ENCODE measurements around the gene APOM.

Gene APOM

DNA sequence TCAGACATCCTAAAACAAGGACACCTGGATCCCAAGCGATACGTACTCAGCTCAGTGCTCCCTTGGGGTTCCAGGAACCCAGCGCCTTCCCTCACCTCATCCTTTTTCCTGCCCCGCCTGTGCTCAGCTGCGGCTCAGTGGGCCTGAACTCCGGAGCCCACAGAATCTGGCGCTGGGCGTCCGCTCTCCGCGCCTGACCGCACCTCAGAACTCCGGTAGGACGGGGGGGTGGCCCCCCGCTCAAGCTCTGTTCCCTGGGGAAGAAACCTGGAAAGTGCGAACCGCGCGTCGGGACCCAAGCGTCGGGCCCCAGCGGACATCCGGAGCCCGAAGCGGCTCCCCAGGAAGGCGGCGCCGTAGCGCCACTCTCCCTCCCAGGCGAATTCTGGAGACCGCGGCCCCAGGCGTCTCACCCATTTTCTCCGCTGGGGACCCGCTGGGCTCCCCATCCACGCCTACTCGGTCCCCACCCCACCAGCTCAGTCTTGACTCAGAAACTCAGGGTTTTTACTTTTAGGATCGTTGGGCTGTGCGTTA is 25.5 kb downstream of the APOM start:
- no peak for DNase-seq (ENCODE audit: low read depth)

DNA sequence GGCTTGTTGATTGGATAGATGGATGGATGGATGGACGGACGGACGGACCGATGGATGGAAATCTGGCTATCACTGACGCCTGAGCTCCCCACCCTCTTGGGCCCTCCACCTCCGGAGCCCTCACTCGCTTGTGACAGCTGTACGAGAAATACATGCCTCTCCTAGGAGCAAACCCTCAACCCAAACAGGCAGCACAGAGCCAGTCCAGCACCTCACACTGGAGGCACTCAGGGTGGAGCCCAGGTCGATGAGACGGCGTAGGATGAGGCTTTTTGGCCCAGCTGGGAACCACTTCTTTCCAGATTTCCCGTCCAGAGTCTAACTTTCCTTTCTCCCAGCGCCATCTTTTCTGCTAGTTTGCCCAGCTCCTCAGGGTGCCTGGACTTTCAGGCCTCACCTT is 27.9 kb downstream of the APOM start:
- no peak for DNase-seq (ENCODE audit: low read depth)

DNA sequence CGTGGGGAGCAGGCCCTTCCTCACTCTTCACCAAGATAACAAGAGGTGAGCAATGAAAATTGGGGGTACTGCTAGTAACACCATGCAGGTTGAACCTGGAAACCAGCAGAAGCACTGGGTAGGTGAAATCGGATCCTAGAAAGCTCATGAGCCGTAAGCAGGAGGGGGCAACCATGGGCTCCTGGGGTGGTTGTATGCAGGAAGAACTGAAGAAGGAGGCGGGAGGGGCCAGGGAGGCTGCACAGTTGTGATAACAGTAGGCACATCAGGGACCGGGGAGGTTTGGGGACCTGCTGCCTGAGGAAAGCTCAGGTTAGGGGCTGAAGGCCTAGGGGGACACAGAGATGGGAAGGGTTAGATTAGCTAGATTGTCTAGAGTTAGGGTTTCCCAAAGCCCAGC is 30.8 kb downstream of the APOM start:
- no peak for DNase-seq (ENCODE audit: low read depth)

DNA sequence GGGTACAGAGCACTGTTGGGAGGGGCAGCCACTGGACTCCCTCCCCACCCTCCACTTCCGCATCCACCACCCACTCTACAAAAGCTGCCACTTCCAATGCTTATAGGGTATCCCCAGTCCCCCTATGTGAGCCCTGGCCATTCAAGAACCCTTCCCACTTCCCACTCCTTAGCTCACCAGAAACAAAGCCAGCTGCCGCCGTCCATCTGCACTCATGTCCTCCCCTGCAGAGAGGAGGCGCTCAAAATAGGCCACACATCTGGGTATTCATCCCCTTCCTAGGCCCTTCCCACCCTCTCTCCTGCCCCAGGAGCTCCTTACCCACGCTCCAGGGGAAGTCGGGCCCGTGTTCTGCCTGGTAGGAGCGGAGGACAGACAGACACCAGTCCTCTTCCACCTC is 31.6 kb downstream of the APOM start:
- DNase-seq (ENCODE audit: low read depth), result no peak

DNA sequence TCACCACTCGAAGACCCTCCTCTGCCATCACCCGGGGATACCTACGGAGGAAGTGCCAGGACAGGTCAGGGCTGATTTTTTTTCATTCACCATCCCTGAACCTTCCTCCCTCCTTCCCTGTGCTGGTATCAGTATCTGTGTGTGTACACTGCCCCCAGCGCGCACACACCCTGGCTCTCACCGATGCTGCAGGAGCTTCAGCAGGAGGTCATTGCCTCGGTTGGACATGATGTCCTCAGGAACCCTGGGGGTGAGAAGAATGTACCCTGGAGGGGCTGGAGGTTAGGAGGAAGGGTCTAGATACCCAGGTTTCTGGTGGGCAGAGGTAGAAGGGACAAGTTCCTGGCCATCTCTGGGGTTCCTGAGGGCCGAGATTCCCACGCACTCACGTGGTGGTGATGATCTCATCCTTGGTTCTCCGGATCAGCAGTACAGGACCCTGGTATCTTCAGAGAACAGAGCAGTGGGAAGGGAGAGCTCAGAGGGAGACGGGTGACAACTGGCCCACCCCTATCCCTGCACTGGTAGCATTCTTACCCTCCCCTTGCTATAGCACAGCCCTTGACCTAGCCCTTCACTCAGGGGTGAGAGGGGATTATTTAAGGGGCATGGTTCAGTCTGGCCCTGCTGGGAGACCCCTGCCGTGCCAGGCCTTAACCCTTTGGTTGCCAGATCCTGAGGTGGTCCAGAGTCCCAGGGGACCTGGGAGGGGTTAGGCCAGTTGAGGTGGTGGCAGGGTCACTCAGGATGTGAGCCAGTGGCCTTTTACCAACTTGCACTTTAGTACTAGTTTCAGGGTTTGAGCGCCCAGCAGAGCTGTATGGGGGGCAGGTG is 32.4 kb downstream of the APOM start:
- DNase-seq (ENCODE audit: low read depth), result no peak

DNA sequence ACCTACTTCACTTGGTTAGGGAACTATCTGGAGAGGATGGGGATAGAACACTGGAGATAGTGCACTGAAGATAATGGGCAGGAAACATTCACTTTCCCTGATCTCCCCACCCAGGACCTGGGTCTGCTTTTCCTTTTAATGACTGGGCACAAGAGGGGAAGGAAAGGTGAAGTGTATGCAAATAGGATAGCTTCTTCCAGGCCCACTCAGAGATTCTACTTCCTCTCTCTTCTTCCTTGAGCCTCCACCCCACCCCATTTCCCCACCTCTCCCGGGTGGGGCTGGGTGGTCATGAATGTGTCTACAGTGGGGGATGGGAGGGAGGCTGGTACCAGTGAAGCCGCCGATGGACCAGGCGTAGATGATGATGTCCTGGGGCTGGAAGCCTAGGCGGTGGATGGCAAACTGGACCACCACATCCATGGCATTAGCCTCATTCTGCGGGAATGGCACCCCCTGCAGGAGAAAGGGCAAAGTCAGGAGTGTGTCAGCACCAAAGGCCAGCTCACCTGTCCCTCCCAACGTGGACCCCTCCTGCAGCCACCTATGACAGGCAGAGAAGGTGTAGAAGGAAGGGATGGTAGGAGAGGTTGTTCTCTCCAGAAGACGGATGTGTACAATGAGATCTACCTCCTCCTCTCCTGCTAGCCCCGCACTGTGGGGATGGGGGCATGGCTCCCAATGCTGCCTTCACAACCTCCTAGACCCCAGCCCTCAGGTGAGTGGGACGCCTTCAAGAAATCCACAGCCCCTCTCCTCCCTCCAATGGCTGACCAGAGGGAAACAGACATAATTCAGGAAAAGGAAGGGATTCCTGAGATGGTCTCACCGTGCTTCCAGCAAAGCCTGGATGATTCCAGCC is 33.8 kb downstream of the APOM start:
- no peak for DNase-seq (ENCODE audit: low read depth)

DNA sequence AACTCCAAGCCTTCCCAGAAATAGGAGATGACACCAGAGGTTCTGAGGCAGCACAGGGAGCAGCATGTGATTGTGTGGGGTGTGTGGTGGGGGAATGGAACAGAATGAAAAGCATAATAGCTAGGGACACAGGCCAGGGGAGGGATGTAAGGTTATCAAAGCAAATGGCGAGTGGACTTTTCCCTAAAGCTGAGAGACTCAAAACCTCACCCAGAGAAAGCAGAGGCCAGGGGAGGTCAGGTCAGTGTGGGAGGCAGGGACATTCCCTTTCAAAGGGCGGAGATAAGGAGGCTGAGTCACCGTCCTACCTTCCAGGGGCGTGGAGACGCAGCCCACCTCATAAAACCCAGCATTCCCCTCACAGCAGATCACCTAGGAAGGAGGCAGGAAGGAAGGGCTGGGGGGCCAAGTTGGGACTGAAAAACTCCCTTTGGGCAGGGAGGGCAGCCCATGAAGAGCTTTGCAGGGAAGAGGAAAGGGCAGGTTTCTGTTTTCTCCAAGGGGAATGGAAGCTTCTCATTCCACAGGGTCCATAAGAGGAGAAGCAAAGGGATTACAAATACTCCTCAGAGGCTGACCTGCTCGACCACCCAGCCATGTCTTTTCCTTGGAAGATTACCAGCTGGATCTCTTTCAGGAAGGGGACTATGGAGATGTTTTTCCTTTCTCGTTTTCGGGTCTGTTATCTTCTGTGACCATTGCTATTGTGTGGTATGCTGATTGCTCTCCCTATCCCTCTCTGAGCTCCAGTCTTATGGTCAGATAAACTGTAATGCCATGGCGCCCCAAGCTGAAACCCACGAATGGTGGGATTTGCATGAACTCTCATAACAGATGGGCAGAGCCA is 34.8 kb downstream of the APOM start:
- no peak for DNase-seq (ENCODE audit: low read depth)

GRCh38 chr6:31691078-31691463 is 35.4 kb downstream of the APOM start:
- DNase-seq (ENCODE audit: low read depth), result no peak

DNA sequence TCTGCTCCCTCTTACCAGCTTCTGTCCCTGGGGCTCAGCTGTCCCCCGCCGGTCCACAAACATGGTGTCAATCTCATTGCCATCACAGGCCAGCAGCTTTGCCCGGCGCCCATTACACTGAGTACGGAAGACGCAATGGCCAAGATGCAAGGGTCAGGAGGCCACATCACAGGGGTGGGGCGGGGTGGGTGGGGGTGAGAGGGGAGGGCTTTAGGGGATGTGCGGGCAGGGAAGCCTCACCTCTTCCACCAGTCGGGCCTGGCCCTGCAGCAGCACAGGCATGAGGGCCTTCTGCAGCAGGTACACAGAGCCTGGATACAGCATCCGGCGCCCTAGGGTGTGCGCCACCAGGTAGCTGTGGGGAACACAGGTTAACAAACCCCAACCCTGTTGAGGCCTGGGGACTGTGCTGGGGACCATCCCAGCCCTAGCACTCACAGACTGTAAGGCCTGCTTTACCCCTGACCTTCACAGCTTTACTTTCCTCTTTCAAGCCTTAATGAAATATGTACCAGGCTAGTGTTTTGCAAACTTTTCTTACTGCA is 35.9 kb downstream of the APOM start:
- no peak for DNase-seq (ENCODE audit: low read depth)

DNA sequence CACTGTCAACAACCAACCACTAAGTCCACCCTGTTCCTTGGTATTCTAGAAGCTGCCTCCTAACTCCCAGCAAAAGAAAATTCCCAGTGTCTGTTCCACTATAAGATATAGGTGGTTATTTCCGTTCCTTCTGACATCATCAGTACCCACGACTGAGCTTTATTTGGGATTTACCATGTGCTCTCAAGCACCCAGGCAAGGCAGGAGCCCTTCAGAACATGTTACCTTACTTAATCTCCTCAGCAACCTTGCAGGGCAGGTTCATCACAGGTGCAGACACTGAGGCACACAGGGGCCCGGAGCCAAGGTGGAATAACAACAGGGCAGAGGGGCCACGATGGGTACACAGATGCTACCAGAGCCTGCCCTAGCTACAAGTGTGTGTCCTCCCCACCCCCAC is 36.7 kb downstream of the APOM start:
- no peak for DNase-seq (ENCODE audit: low read depth)

DNA sequence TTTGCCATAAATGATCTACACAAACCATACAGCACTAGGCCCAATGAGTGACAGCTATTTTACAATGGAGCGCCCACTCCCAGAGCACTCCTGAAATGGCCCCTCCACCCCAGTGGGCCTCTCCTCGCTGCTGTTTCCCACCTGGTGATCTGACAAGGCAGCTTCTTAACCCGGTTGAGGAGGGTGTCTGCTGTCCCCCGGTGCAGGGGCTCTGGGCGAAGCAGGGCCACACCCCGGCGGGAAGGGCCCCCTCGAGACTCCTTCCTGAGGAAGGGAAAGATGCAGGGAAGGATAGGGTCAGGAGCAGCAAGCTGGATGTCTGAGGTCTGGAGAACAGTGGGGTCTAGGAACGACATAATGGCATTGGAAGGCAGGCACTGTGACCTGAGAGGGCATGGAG is 37.2 kb downstream of the APOM start:
- no peak for DNase-seq (ENCODE audit: low read depth)

DNA sequence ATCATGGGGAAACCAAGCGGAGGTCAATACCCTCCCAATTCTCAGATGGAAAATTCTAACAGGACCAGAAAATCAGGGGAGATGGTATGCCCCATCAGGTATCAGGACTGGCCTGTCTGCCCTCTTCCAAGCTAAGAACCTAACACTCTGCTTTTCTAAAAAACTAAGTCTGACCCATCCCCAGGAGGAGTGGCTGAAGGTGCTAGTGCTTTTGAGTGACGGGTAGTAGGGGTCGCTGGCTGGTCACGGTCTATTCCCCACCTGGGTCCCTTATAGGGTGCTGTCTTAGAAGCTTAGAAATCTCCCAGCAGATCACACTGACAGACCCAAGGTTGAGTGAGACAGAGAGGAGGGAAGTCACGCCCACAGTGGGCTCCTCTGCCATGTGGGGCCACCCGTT is 37.8 kb downstream of the APOM start:
- DNase-seq (ENCODE audit: low read depth), result no peak

DNA sequence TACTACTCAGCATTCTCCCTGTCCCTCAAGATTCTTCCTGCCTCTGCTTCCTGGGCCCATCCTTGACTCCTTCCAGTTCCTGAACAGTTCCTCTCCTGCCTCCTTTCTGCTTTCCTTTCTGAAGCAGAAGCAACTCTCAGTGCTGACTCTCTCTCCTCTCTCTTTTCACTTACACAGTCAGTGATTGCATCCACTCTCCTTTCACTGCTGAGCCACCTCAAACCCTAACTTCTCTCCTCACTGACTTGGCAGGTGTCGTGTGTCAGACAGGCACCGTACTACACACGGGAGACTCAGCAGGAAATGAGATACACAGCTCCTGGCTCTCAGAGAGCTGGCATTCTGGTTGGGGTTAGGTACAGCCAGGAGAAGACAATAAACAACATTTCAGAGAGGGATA is 41.9 kb downstream of the APOM start:
- no peak for DNase-seq (ENCODE audit: low read depth)

DNA sequence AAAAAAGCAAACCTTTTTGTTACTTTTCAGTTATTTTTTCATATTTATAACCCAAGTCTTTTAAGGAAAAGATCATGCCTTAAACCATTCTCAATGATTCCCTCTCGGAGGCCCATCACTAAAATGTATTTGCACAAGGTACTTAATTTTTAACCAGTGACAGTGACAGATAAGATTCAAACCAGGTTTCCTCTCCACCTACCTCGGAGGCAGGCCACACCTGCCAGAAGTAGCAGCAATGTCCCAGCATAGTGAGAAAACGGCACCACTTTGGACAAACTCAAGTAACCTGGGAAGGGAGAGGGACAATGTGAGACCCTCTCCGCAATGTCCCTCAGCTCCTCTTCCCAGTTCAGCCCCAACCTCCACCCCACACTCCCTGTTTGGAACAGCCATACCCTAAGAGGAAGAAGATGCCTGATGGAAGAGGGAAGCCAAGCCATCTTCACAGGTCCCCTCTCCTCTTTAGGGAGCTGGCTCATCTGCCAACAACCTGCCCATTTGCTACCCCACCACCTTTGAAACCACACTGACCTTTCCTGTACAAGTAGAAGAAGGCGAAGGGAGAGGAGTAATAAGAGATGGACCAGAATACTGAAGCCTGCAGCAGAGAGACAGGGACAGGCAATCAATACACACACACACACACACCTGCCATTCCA is 45.2 kb downstream of the APOM start:
- no peak for DNase-seq (ENCODE audit: low read depth)

GRCh38 chr6:31701666-31702404 is 46.1 kb downstream of the APOM start:
- no peak for DNase-seq (ENCODE audit: low read depth)

DNA sequence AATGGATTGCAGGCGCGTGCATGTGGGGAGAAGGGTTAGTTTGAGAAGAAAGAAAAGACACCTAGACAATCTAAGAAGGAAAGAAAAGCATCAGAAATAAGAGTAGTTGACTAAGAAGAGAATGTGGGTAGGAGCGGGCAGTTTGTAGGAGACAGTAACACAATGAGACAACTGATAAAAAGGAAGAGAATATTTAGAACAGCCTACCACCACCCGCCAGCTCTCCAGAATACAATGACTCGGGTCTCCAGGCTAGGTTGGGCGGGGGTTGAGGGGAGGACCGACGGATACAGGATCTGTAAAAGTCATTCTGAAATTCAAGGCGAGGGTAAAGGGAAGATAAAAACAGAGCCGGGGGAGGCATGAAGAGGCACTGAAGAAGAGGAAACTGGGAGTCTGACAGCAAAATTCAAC is 46.7 kb downstream of the APOM start:
- no peak for DNase-seq (ENCODE audit: low read depth)

DNA sequence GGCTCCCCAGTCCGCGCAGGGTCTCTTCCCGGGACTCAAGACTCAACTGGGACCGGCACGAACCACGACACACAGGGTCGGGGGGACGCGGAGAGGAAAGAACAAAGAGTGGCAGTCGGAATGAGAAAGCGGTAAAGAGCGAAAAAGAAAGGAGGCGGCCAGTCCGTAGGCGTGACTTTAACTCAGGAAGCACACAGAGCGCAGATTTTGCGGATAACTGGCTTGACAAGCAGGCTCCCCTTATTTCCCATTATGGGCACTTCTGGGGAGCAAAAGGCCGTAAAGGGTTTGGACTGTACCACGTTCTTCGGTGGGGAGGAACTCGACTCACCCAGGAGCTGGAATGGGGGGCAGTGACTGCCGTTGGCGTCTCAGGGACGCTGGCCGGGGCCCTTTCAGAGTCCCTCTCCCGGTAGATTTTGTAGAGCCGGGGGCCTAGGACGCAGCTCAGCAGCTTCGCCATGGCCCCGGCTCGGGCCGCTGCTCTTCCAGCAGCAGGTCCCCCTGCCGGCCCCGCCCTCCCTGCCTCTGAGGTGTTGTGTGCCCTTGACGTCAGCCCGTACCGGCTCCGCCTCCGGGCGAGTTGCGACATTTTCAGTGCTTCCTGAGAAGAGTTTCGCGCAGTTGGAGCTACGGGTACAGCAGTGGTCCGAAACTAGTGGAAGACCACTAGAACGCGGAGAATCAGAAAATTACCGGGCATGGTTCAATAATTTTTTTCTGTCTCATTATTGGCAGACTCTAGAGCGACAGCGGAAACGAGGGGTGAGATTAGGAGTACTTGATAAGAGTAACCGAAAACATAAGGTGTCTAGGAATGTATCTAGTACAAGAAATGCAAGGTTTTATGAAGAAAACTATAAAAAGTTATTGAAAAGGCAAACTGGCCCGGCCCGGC is 47.4 kb downstream of the APOM start, which contains the start of gene ABHD16A:
TSS of gene ABHD16A (minus strand) at position 506 of the 898 bp plus-strand sequence. CDS start at position 463, 43 bp downstream.
- peak; percentile 87 for DNase-seq (ENCODE audit: low read depth)

DNA sequence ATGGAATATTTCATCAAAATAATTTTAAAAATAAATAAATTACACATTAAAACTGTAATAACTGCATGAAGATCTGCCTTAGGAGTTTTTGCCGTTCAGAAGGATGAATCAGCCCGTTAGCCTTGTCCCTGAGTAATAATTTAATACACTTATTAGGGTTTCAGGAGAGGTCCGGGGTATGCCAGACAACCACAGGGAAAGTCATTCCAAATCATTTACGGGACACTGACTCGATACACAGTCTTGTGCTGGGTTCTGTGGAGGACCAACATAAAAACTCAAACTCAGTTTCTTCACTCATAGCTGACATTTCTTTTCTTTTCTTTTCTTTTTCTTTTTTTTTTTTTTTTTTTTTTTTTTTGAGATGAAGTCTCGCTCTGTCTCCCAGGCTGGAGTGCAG is 50.2 kb downstream of the APOM start:
- DNase-seq (ENCODE audit: low read depth), result no peak

DNA sequence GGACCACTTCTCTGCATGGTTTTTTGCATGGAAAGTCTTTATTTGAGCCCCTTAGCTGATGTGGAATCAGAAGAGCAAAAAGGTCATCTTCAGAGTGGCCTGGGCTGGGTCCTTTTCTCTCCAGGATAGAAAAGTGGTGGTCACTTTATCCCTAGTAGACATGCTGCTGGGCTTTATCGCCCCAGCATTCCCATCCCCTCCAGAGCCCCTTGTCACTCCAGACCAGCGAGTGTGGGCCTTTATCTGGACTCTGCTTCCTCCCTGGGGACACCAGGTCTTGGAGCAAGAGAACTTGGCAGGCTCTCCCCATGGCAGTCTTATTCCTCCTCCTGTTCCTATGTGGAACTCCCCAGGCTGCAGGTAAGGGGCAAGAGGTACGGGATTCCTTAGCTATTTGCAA is 50.9 kb downstream of the APOM start, which contains the start of gene LY6G6F:
TSS of gene LY6G6F (plus strand) at position 268 of the 400 bp plus-strand sequence. CDS start at position 309, 41 bp downstream.
- DNase-seq (ENCODE audit: low read depth), result no peak
